K562 (cell line): ENCODE results near the gene GALNT9. TPM values are rescaled to one million over a fixed set of nuclear protein-coding genes. Genes with fewer than 3 reads are reported as not detected.

ENCODE experiments used
- ATAC-seq: fragments of 200-7000 bp; cut with Tn5 transposase; 3 replicates; pipeline ENCODE4 v1.9.1; 2020; ENCODE audit warnings: moderate library complexity
- BruUV-seq: library from RNA; stranded (reverse); fragments of 400-500 nt; replicated peaks from 2 replicates; lab custom pipeline; 2021; lab: Mats Ljungman, UMichigan
- CTCF ChIA-PET: fragments of 300-600 bp; formaldehyde crosslinking; extraction: SDS; loops from one replicate; lab custom pipeline; 2021; ENCODE audit warnings: low intra/inter-chr PET ratio; lab: Yijun Ruan, JAX
- POLR2A ChIA-PET: fragments of 300-600, 350-650 bp; sonication (Branson Sonifier 250); formaldehyde crosslinking; extraction: SDS; loops from one replicate; lab custom pipeline; 2021; ENCODE audit warnings: antibody characterized with exemption, inconsistent platforms; lab: Yijun Ruan, JAX
- DNase-seq, 4 experiments: peaks; one replicate each; pipeline versions ENCODE4 v3.0.0 to v3.0.0-alpha.2; 2011 to 2018; ENCODE audit warnings: low spot score in 3 of 4, mixed read lengths in 3 of 4; ENCODE audit errors: extremely low read depth in 1 of 4
- FAIRE-seq: peaks from 2 replicates; lab custom pipeline; 2011; peaks lifted over from hg19 to GRCh38; lab: Jason Lieb, UNC
- H2AFZ ChIP-seq: 2 replicates; pipeline ENCODE4 v1.6.0; 2011; ENCODE audit warnings: low read depth, low read length, control low read depth, inconsistent platforms
- H3K27ac ChIP-seq: fragments of 200-600 bp; 3 replicates; pipeline ENCODE4 v1.8.0; 2011; ENCODE audit warnings: low read depth, mild to moderate bottlenecking, control low read depth, inconsistent platforms, low read length, moderate library complexity, mixed read lengths; ENCODE audit errors: extremely low read depth
- H3K27me3 ChIP-seq, 2 experiments: fragments of 300-600 bp in 1 of 2; 2 replicates in 1 of 2; 3 replicates in 1 of 2; pipeline versions ENCODE4 v1.6.0 to v1.8.0; 2011; ENCODE audit warnings: inconsistent platforms in 2 of 2, low read length in 2 of 2, mild to moderate bottlenecking in 1 of 2, mixed read lengths in 1 of 2, moderate library complexity in 1 of 2; ENCODE audit not compliant: control insufficient read depth in 2 of 2, insufficient read depth in 2 of 2
- H3K36me3 ChIP-seq: fragments of 300-600 bp; 3 replicates; pipeline ENCODE4 v1.8.0; 2011; ENCODE audit warnings: mild to moderate bottlenecking, low read length, inconsistent platforms; ENCODE audit not compliant: control insufficient read depth, insufficient read depth
- H3K4me1 ChIP-seq, 2 experiments: fragments of 200-600 bp in 1 of 2; replicated peaks in 1 of 2; 2 replicates in 1 of 2; 3 replicates in 1 of 2; pipeline versions ENCODE4 v1.5.1 to v1.8.0; 2011; ENCODE audit warnings: inconsistent platforms in 2 of 2, low read length in 2 of 2, mild to moderate bottlenecking in 1 of 2, mixed read lengths in 1 of 2, moderate library complexity in 1 of 2; ENCODE audit not compliant: control insufficient read depth in 2 of 2, insufficient read depth in 2 of 2
- H3K4me2 ChIP-seq: 2 replicates; pipeline ENCODE4 v1.6.1; 2011; ENCODE audit warnings: low read length, control low read depth, inconsistent platforms, mixed read lengths; ENCODE audit not compliant: insufficient read depth
- H3K4me3 ChIP-seq: fragments of 200-600 bp; sonication (generic), shearing (Covaris generic); 2 replicates; pipeline ENCODE4 v1.5.1; 2016; ENCODE audit warnings: control low read depth, inconsistent platforms
- H3K79me2 ChIP-seq: fragments of 200-600 bp; 3 replicates; pipeline ENCODE4 v1.8.0; 2011; ENCODE audit warnings: low read length, inconsistent platforms; ENCODE audit not compliant: control insufficient read depth, insufficient read depth
- H3K9ac ChIP-seq, 2 experiments: 2 replicates each; pipeline versions ENCODE4 v1.6.0 to v1.6.1; 2011; ENCODE audit warnings: low read depth in 2 of 2, low read length in 2 of 2, control low read depth in 1 of 2, inconsistent platforms in 1 of 2, mild to moderate bottlenecking in 1 of 2, mixed read lengths in 1 of 2; ENCODE audit not compliant: insufficient read depth in 1 of 2
- H3K9me1 ChIP-seq: one replicate; pipeline ENCODE4 v1.6.0; 2011; ENCODE audit warnings: inconsistent platforms, mild to moderate bottlenecking, low read length, moderate library complexity; ENCODE audit not compliant: control insufficient read depth, insufficient read depth
- H3K9me3 ChIP-seq: replicated peaks from 2 replicates; pipeline ENCODE4 v1.5.1; 2011; ENCODE audit warnings: low read depth, low read length, inconsistent platforms; ENCODE audit not compliant: control insufficient read depth, insufficient read depth
- H4K20me1 ChIP-seq: replicated peaks from 2 replicates; pipeline ENCODE4 v1.6.1; 2011; ENCODE audit warnings: low read length, inconsistent platforms, mixed read lengths; ENCODE audit not compliant: control insufficient read depth, insufficient read depth
- CTCFL ChIP-seq: IDR thresholded peaks from 2 replicates; pipeline ENCODE4 v1.6.1; 2011; ENCODE audit warnings: borderline replicate concordance, low read depth, mild to moderate bottlenecking, moderate library complexity, low read length; ENCODE audit not compliant: insufficient read depth, poor library complexity, severe bottlenecking
- EP400 ChIP-seq: fragments of 450-650 bp; IDR thresholded peaks from 2 replicates; pipeline ENCODE4 v1.6.1; 2017; ENCODE audit warnings: antibody characterized with exemption, mild to moderate bottlenecking, moderate library complexity
- HMGXB4 ChIP-seq: sonication (generic); formaldehyde crosslinking; IDR thresholded peaks from 2 replicates; pipeline ENCODE4 v1.8.1; 2023; ENCODE audit warnings: mild to moderate bottlenecking, missing genetic modification reagents
- NFYB ChIP-seq: IDR thresholded peaks from 2 replicates; pipeline ENCODE4 v1.6.1; 2011; ENCODE audit warnings: mild to moderate bottlenecking, moderate library complexity; ENCODE audit not compliant: insufficient read length; ENCODE audit errors: extremely low read depth
- TCFL5 ChIP-seq: fragments of 250-450 bp; sonication (Bioruptor Pico); conservative IDR thresholded peaks from 2 replicates; pipeline ENCODE4 v1.6.1; 2021; ENCODE audit warnings: mild to moderate bottlenecking, moderate library complexity, matching md5 sums
- TEAD4 ChIP-seq, 2 experiments: sonication (generic) in 1 of 2; formaldehyde crosslinking in 1 of 2; IDR thresholded peaks; 2 replicates each; pipeline versions ENCODE4 v1.6.1 to v1.8.0; 2012 to 2022; ENCODE audit warnings: borderline replicate concordance in 1 of 2, inconsistent platforms in 1 of 2, low read length in 1 of 2, mild to moderate bottlenecking in 1 of 2, missing genetic modification reagents in 1 of 2
- THRA ChIP-seq: fragments of 450-650 bp; IDR thresholded peaks from 2 replicates; pipeline ENCODE4 v1.6.1; 2017; ENCODE audit warnings: mild to moderate bottlenecking, moderate library complexity
- U2AF2 ChIP-seq: fragments of 200-400 bp; formaldehyde crosslinking; optimal IDR thresholded peaks from 2 replicates; pipeline ENCODE3; 2017; ENCODE audit warnings: low read depth, mild to moderate bottlenecking, low read length
- ZKSCAN1 ChIP-seq: fragments of 150-350 bp; IDR thresholded peaks from 2 replicates; pipeline ENCODE4 v1.6.1; 2016; ENCODE audit warnings: low read depth, low read length
- ZNF518B ChIP-seq: fragments of 250-450 bp; sonication (Bioruptor Pico); IDR thresholded peaks from 2 replicates; pipeline ENCODE4 v1.5.0; 2021; ENCODE audit warnings: mild to moderate bottlenecking, moderate library complexity
- WGBS: fragments of 100-300 bp; shearing (Covaris generic); methylation state at CpG from one replicate; pipeline ENCODE4 v1.1.6; 2016; ENCODE audit warnings: low coverage, mixed read lengths; ENCODE audit not compliant: insufficient coverage; ENCODE audit errors: missing lambda C conversion rate; 5-methylcytosine and 5-hydroxymethylcytosine counted together
- in situ Hi-C: fragments of 300-500 bp; cut with MboI; formaldehyde crosslinking; loops from 4 replicates; pipeline ENCODE4 v1.15.0; 2018; ENCODE audit warnings: inconsistent platforms, mixed read lengths
- intact Hi-C: fragments of 100-400 bp; cut with micrococcal nuclease; formaldehyde crosslinking; loops from 2 replicates; pipeline ENCODE4 v1.14.2; 2022
- polyA plus RNA-seq, 8 experiments: library from polyadenylated mRNA; depleted of rRNA in 4 of 8; stranded (reverse) in 5 of 8; unstranded in 3 of 8; fragments of >200 nt; fragmentation: Nextera tagmentation in 2 of 8; fragmentation: Illumina TruSeq in 1 of 8; extraction: Ambion mirVana in 2 of 8; extraction: Trizol in 1 of 8; gene quantifications; 2 replicates each; pipeline versions ENCODE4 v1.2.1 to v1.2.3, GENCODE V29; 2011 to 2014; ENCODE audit warnings: inconsistent platforms in 1 of 8, missing spikeins in 1 of 8
- total RNA-seq, 7 experiments: library from RNA; depleted of rRNA in 6 of 7; stranded (reverse); fragments of >200 nt in 6 of 7; fragmentation: Illumina TruSeq in 2 of 7; extraction: Trizol in 2 of 7; gene quantifications; 2 replicates each; pipeline versions ENCODE4 v1.2.1 to v1.2.3, GENCODE V29; 2011 to 2021; ENCODE audit warnings: low replicate concordance in 1 of 7

Gene GALNT9
- total and polyA plus RNA-seq, 9 of the 15 experiments (the other 6 are each of a cell fraction or from before 2014, with no cell fraction given), result not detected

- TF ChIP-seq ZKSCAN1, result no peak
Observed at GRCh38 chr12:132235116-132235820, 94.1 kb downstream of the GALNT9 start (continued).

- Histone ChIP-seq H3K9me1 (no peaks in the 10 kb centered on the region), H3K79me2 (no peaks in the 10 kb centered on the region), H3K9me3 (peaks cover 2% of the 10 kb centered on the region; the same call in 1 of the 2 replicates), H4K20me1 (no peaks in the 10 kb centered on the region), H3K4me2 (no peak overlapping the region), H3K27ac (no peak overlapping the region), H2AFZ (no peak overlapping the region), H3K36me3 (no peaks in the 10 kb centered on the region), H3K27me3 (peaks cover 20 to 46% of the 10 kb centered on the region in 2 experiments; a peak in 3 of 5 replicates), H3K4me3 (no peak overlapping the region), H3K9ac (no peak overlapping the region), H3K4me1 (no peaks in the 10 kb centered on the region; a peak in 1 of 5 replicates)
- POLR2A ChIA-PET, result no interaction called here
- no TSS peak for BruUV-seq
- DNase-seq (no peak), FAIRE-seq (no peak), ATAC-seq (no peak)
- in situ Hi-C loops (no loop called here), intact Hi-C loops (no loop called here)
- WGBS, result 4% methylated on average over 22 of the region's 22 CpGs
- CTCF ChIA-PET, result no interaction called here
- TF ChIP-seq TEAD4 (IDR thresholded peaks at IDR 0.05; ENCODE audit: low read length) (no peak), TEAD4 (CRISPR knock-in tag; IDR thresholded peaks at IDR 0.05; ENCODE audit: borderline replicate concordance) (no peak), EP400 (no peak), NFYB (no peak), CTCFL (no peak), HMGXB4 (CRISPR knock-in tag) (no peak), TCFL5 (CRISPR knock-in tag) (no peak), U2AF2 (no peak), ZNF518B (no peak), THRA (no peak)
Observed at GRCh38 chr12:132230381-132230780, 99.0 kb downstream of the GALNT9 start.
